H1 (cell line): ENCODE results near the gene SCP2. TPM values are rescaled to one million over a fixed set of nuclear protein-coding genes. Genes with fewer than 3 reads are reported as not detected.
A peak's percentile ranks its signal among the peaks of the same experiment; 100 is the strongest.

ENCODE experiments used
- CTCF ChIA-PET: fragments of 300-600 bp; sonication (Branson Sonifier 250); formaldehyde crosslinking; loops from one replicate; lab custom pipeline; 2021; ENCODE audit not compliant: partially characterized antibody; lab: Charles Lee
- POLR2A ChIA-PET: fragments of 300-600 bp; sonication (Branson Sonifier 250); formaldehyde crosslinking; loops from one replicate; lab custom pipeline; 2021; ENCODE audit warnings: inconsistent platforms; ENCODE audit not compliant: partially characterized antibody; lab: Charles Lee
- DNase-seq, 2 experiments: peaks; one replicate each; pipeline versions ENCODE4 v3.0.0 to v3.0.0-alpha.2; 2010 to 2022; ENCODE audit warnings: low spot score in 2 of 2, low read depth in 1 of 2, mixed read lengths in 1 of 2
- FAIRE-seq: peaks from 2 replicates; lab custom pipeline; 2011; peaks lifted over from hg19 to GRCh38; lab: Jason Lieb, UNC
- H2AFZ ChIP-seq: 2 replicates; pipeline ENCODE4 v1.8.1; 2012; ENCODE audit warnings: low read length, inconsistent platforms
- H2AK5ac ChIP-seq: 2 replicates; pipeline ENCODE4 v1.6.1; 2013; ENCODE audit warnings: low read depth, low read length
- H2BK120ac ChIP-seq: replicated peaks from 2 replicates; pipeline ENCODE3; 2013; ENCODE audit warnings: low read depth, low read length, inconsistent platforms
- H2BK12ac ChIP-seq: 2 replicates; pipeline ENCODE4 v1.6.1; 2013; ENCODE audit warnings: low read depth, low read length
- H2BK15ac ChIP-seq: 2 replicates; pipeline ENCODE4 v1.6.1; 2013; ENCODE audit warnings: low read length
- H2BK20ac ChIP-seq: 2 replicates; pipeline ENCODE4 v1.6.1; 2013; ENCODE audit warnings: low read length
- H2BK5ac ChIP-seq: 2 replicates; pipeline ENCODE4 v1.6.1; 2013; ENCODE audit warnings: low read depth, low read length
- H3K14ac ChIP-seq: 2 replicates; pipeline ENCODE4 v1.6.1; 2013; ENCODE audit warnings: inconsistent platforms; ENCODE audit not compliant: insufficient read length
- H3K18ac ChIP-seq: 2 replicates; pipeline ENCODE4 v1.6.1; 2013; ENCODE audit warnings: low read length; ENCODE audit errors: extremely low read depth
- H3K23ac ChIP-seq: 2 replicates; pipeline ENCODE4 v1.6.1; 2013; ENCODE audit warnings: inconsistent platforms; ENCODE audit not compliant: insufficient read length
- H3K23me2 ChIP-seq: 2 replicates; pipeline ENCODE4 v1.6.1; 2013; ENCODE audit warnings: low read depth, low read length
- H3K27ac ChIP-seq: 2 replicates; pipeline ENCODE4 v1.6.1; 2011; ENCODE audit warnings: low read depth, low read length, inconsistent platforms
- H3K27me3 ChIP-seq, 4 experiments: replicated peaks in 1 of 4; 1 replicate in 1 of 4; 2 replicates in 3 of 4; pipeline versions ENCODE4 v1.6.1 to v1.8.1; 2011 to 2013; ENCODE audit warnings: low read length in 3 of 4, mild to moderate bottlenecking in 3 of 4, inconsistent platforms in 2 of 4, mixed read lengths in 2 of 4, moderate library complexity in 1 of 4; ENCODE audit not compliant: control insufficient read depth in 3 of 4, insufficient read depth in 3 of 4; ENCODE audit errors: extremely low read depth in 1 of 4
- H3K36me3 ChIP-seq, 4 experiments: 2 replicates each; pipeline versions ENCODE4 v1.6.1 to v1.8.1; 2011 to 2013; ENCODE audit warnings: mild to moderate bottlenecking in 4 of 4, low read length in 3 of 4, moderate library complexity in 2 of 4, control low read depth in 1 of 4, inconsistent platforms in 1 of 4; ENCODE audit not compliant: insufficient read depth in 4 of 4, control insufficient read depth in 2 of 4
- H3K4ac ChIP-seq: replicated peaks from 2 replicates; pipeline ENCODE3; 2013; ENCODE audit warnings: low read length, low read depth, mixed read lengths, inconsistent platforms; ENCODE audit not compliant: insufficient read length
- H3K4me1 ChIP-seq, 4 experiments: replicated peaks in 1 of 4; 1 replicate in 1 of 4; 2 replicates in 3 of 4; pipeline versions ENCODE4 v1.6.1 to v1.8.1; 2011 to 2013; ENCODE audit warnings: low read length in 3 of 4, inconsistent platforms in 2 of 4, mixed read lengths in 1 of 4; ENCODE audit not compliant: insufficient read depth in 4 of 4, control insufficient read depth in 3 of 4
- H3K4me2 ChIP-seq, 2 experiments: 2 replicates each; pipeline versions ENCODE4 v1.6.1 to v1.8.1; 2011 to 2013; ENCODE audit warnings: low read depth in 2 of 2, low read length in 2 of 2, control low read depth in 1 of 2, inconsistent platforms in 1 of 2, mild to moderate bottlenecking in 1 of 2; ENCODE audit not compliant: insufficient read depth in 1 of 2
- H3K4me3 ChIP-seq, 4 experiments: fragments of 200-600, 300-600 bp in 1 of 4; sonication (generic), shearing (Covaris generic), sonication (Bioruptor Twin) in 1 of 4; 2 replicates each; pipeline versions ENCODE4 v1.5.1 to v1.8.1; 2011 to 2016; ENCODE audit warnings: low read length in 4 of 4, low read depth in 3 of 4, control low read depth in 2 of 4, inconsistent platforms in 2 of 4, mild to moderate bottlenecking in 2 of 4, mixed read lengths in 1 of 4, moderate library complexity in 1 of 4; ENCODE audit not compliant: insufficient read depth in 2 of 4; ENCODE audit errors: extremely low read depth in 1 of 4
- H3K56ac ChIP-seq: replicated peaks from 2 replicates; pipeline ENCODE3; 2013; ENCODE audit warnings: low read depth, mild to moderate bottlenecking, mixed read lengths, low read length, inconsistent platforms; ENCODE audit not compliant: insufficient read length
- H3K79me1 ChIP-seq: 2 replicates; pipeline ENCODE4 v1.6.1; 2013; ENCODE audit warnings: low read depth, low read length, control low read depth
- H3K79me2 ChIP-seq, 2 experiments: 2 replicates each; pipeline versions ENCODE4 v1.6.1 to v1.8.1; 2012 to 2013; ENCODE audit warnings: low read length in 2 of 2, mild to moderate bottlenecking in 2 of 2, inconsistent platforms in 1 of 2; ENCODE audit not compliant: insufficient read depth in 2 of 2, control insufficient read depth in 1 of 2
- H3K9ac ChIP-seq, 4 experiments: replicated peaks in 1 of 4; 1 replicate in 1 of 4; 2 replicates in 3 of 4; pipeline versions ENCODE4 v1.6.1 to v1.8.1; 2011 to 2013; ENCODE audit warnings: low read depth in 3 of 4, low read length in 3 of 4, control low read depth in 2 of 4, mild to moderate bottlenecking in 2 of 4, moderate library complexity in 2 of 4, inconsistent platforms in 1 of 4; ENCODE audit errors: extremely low read depth in 1 of 4
- H3K9me3 ChIP-seq, 2 experiments: 2 replicates each; pipeline versions ENCODE4 v1.6.1 to v1.8.1; 2012 to 2013; ENCODE audit warnings: mild to moderate bottlenecking in 2 of 2, moderate library complexity in 2 of 2, control low read depth in 1 of 2, inconsistent platforms in 1 of 2, low read depth in 1 of 2, low read length in 1 of 2, mixed read lengths in 1 of 2; ENCODE audit not compliant: insufficient read depth in 2 of 2
- H4K20me1 ChIP-seq, 2 experiments: replicated peaks in 1 of 2; 2 replicates each; pipeline versions ENCODE3 to v1.8.1; 2011 to 2013; ENCODE audit warnings: inconsistent platforms in 2 of 2, low read length in 2 of 2, mild to moderate bottlenecking in 1 of 2; ENCODE audit not compliant: insufficient read depth in 2 of 2, control insufficient read depth in 1 of 2
- H4K5ac ChIP-seq: 2 replicates; pipeline ENCODE4 v1.6.1; 2013; ENCODE audit warnings: low read length, low read depth, mixed read lengths, inconsistent platforms; ENCODE audit not compliant: insufficient read length
- H4K8ac ChIP-seq: 2 replicates; pipeline ENCODE4 v1.8.0; 2013; ENCODE audit warnings: mild to moderate bottlenecking, moderate library complexity, low read length, inconsistent platforms; ENCODE audit not compliant: insufficient read depth; ENCODE audit errors: extremely low read depth
- H4K91ac ChIP-seq: replicated peaks from 2 replicates; pipeline ENCODE3; 2013; ENCODE audit warnings: low read length, mixed read lengths, inconsistent platforms; ENCODE audit not compliant: insufficient read length
- KDM1A ChIP-seq: fragments of 200-600, 300-600 bp; sonication (generic); IDR thresholded peaks from 2 replicates; pipeline ENCODE4 v1.7.1; 2016; ENCODE audit warnings: mild to moderate bottlenecking, low read length, borderline replicate concordance
- POLR2AphosphoS5 ChIP-seq: IDR thresholded peaks from 2 replicates; pipeline ENCODE4 v1.6.1; 2011; ENCODE audit warnings: low read depth, low read length
- SP2 ChIP-seq: IDR thresholded peaks from 2 replicates; pipeline ENCODE4 v1.6.1; 2012; ENCODE audit warnings: mild to moderate bottlenecking, low read length, inconsistent platforms
- SP4 ChIP-seq: IDR thresholded peaks from 2 replicates; pipeline ENCODE4 v1.6.1; 2012; ENCODE audit warnings: low read length, inconsistent platforms
- TCF12 ChIP-seq: IDR thresholded peaks from 2 replicates; pipeline ENCODE4 v1.6.1; 2011; ENCODE audit warnings: low read depth, mild to moderate bottlenecking, low read length
- TEAD4 ChIP-seq: IDR thresholded peaks from 2 replicates; pipeline ENCODE4 v1.6.1; 2012; ENCODE audit warnings: low read depth, low read length, inconsistent platforms, mixed read lengths
- WGBS, 2 experiments: shearing (Covaris generic) in 1 of 2; methylation state at CpG; one replicate each; pipeline versions ENCODE4 v1.1.6 to v1.1.7; 2013 to 2015; ENCODE audit warnings: low lambda C conversion rate in 2 of 2, mixed read lengths in 2 of 2, inconsistent platforms in 1 of 2, low coverage in 1 of 2, missing lambda C conversion rate in 1 of 2; ENCODE audit not compliant: insufficient replicate concordance in 2 of 2, insufficient coverage in 1 of 2, insufficient read length in 1 of 2; ENCODE audit errors: extremely low coverage in 1 of 2, missing lambda C conversion rate in 1 of 2; 5-methylcytosine and 5-hydroxymethylcytosine counted together
- polyA plus RNA-seq, 7 experiments: library from polyadenylated mRNA; depleted of rRNA in 3 of 7; stranded (reverse) in 5 of 7; unstranded in 2 of 7; fragments of >200 nt in 5 of 7; fragments of 200-250 nt in 2 of 7; gene quantifications; 1 replicate in 5 of 7; 2 replicates in 1 of 7; 4 replicates in 1 of 7; pipeline versions ENCODE4 v1.2.1 to v1.2.3, GENCODE V29; 2011 to 2013; ENCODE audit warnings: missing spikeins in 2 of 7, mixed read lengths in 2 of 7
- total RNA-seq: library from RNA; stranded (reverse); fragmentation: NEBNext Ultra II Directional; extraction: Animal tissue kit (Norgen Biotek cat#: 25700); gene quantifications from 2 replicates; pipeline ENCODE4 v1.2.1, GENCODE V29; 2021

SCP2 gene
- total and polyA plus RNA-seq, 2 of the 8 experiments (the other 6 are each of a cell fraction or from before 2014, with no cell fraction given), result 20.9 to 54.3 TPM

- no peak overlapping the region for H2BK120ac ChIP-seq
- H2AFZ ChIP-seq, result no peak overlapping the region
- no peak overlapping the region for H2BK12ac ChIP-seq
- WGBS, 2 experiments, result 75% methylated on average over 3 of the region's 3 CpGs; no CpG with 5 or more reads in 1 of the 2 experiments
- H3K56ac ChIP-seq, result no peak overlapping the region
- H4K20me1 ChIP-seq, result no peaks in the 10 kb centered on the region
- DNase-seq, result no peak
- no peaks in the 10 kb centered on the region for H3K4me1 ChIP-seq
- H3K79me1 ChIP-seq, result no peaks in the 10 kb centered on the region; the same call in 1 of the 2 replicates
- H3K23me2 ChIP-seq, result no peaks in the 10 kb centered on the region
- ChIA-PET POLR2A (no interaction called here), CTCF (interaction anchor here (0.6 to 1.2 kb wide), 3 partner anchors 144 to 187 kb away, joined by 3 to 4 read pairs (median 4); no protein-coding TSS in a partner anchor)
- no peak overlapping the region for H2BK5ac ChIP-seq
- H2AK5ac ChIP-seq, result no peak overlapping the region
- no peak overlapping the region for H3K9ac ChIP-seq
- no peaks in the 10 kb centered on the region for H3K9me3 ChIP-seq
- no peak overlapping the region for H3K23ac ChIP-seq
- no peaks in the 10 kb centered on the region for H3K79me2 ChIP-seq
- no peak for FAIRE-seq
- no peak overlapping the region for H3K14ac ChIP-seq
- H3K4me3 ChIP-seq, result no peak overlapping the region
- no peak overlapping the region for H2BK20ac ChIP-seq
- H4K91ac ChIP-seq, result no peak overlapping the region
- no peak overlapping the region for H4K5ac ChIP-seq
- H3K18ac ChIP-seq, result no peak overlapping the region
- no peak overlapping the region for H3K4ac ChIP-seq
- H3K4me2 ChIP-seq, result no peak overlapping the region
- no peaks in the 10 kb centered on the region for H3K36me3 ChIP-seq
- H3K27me3 ChIP-seq, result no peaks in the 10 kb centered on the region; a peak in 1 of 7 replicates
- no peak overlapping the region for H3K27ac ChIP-seq
- H4K8ac ChIP-seq, result no peak overlapping the region
- no peak for TF ChIP-seq SP4
- no peak for TF ChIP-seq KDM1A
- TF ChIP-seq TEAD4, result peak; percentile 41; the same call in 1 of the 2 replicates
- no peak for TF ChIP-seq SP2
- TF ChIP-seq TCF12, result peak; percentile 92
- peak; percentile 58; the same call in 1 of the 2 replicates for TF ChIP-seq POLR2AphosphoS5
- no peak overlapping the region for H2BK15ac ChIP-seq
These were observed 16.9 kb downstream of the SCP2 start for GRCh38 chr1:52943876-52944416.
